Measurements from ENCODE around the gene POMT2.

Gene POMT2

GRCh38 chr14:77276295-77276935 lies 44.3 kb downstream of the POMT2 start:
- intact Hi-C loops (cut with DNase I), result no loop called here
- no peak for DNase-seq

DNA sequence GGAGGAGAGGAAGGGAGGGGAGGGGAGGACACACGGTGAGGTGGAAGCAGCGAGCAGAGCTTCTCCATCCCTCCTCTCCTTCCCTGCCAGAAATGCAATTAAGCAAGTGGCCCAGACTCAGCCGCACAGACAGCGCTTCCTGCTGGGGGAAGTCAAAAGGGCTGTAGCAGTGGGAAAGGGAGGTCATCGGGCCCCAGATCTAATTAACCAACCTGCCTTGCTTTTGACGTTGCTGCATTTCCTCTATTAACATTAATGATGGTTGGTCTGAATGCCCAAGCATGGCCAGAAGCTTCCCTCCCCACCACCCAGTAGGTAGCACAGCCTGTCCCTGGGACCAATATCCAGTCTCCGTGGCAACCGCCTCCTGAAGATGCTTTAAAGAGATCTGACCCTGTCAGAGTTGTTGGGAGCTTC lies 45.1 kb downstream of the POMT2 start:
- intact Hi-C loops (cut with DNase I), result no loop called here
- peak in 1 of 42 donors; percentile 16 for DNase-seq

- intact Hi-C loops (cut with DNase I), result no loop called here
- peak in 4 of 42 donors; percentile 8 to 32 (median 28) for DNase-seq
Observed at GRCh38 chr14:77275041-77275580, 45.6 kb downstream of the POMT2 start.

DNA sequence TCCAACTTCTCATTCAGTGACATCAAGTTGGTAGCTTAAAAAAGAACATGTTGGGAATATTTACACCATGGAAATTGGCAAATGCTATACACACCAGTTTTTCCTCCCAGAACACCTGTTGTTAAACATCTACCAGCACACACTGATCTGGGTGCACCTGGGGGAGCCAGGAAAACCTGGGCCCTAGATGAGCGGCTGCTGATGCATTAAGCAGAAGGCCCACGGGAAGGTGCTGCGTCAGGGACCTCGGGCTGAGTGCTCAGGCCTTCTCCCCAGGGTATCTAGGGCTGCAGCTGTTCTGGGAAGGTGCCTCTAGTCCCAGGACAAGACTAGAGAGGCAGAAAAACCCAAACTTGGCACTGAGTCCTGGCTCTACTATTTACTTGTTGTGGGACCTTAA lies 46.9 kb downstream of the POMT2 start:
- intact Hi-C loops (cut with DNase I), result no loop called here
- DNase-seq, result no peak

DNA sequence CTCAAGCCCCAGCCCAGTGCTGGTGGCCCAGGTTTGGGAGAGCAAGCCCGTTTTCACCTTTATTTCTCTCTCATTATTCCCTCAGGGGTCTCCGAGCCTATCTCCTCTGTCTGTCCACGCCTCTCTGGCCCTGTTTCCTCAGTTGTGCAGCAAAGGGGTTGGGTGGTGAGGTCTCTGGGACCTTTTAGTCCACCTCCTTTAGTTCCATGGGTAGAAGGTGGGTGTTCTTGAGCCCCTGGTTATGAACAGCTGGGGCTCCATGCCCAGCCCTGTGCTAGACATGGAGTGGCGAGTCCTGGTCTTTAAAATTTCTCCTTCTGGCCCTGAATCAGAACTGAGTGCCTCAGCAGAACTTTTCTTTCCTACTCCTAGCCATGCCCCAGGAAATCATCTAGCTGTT lies 48.4 kb downstream of the POMT2 start:
- no peak for DNase-seq
- intact Hi-C loops (cut with DNase I), result no loop called here

DNA sequence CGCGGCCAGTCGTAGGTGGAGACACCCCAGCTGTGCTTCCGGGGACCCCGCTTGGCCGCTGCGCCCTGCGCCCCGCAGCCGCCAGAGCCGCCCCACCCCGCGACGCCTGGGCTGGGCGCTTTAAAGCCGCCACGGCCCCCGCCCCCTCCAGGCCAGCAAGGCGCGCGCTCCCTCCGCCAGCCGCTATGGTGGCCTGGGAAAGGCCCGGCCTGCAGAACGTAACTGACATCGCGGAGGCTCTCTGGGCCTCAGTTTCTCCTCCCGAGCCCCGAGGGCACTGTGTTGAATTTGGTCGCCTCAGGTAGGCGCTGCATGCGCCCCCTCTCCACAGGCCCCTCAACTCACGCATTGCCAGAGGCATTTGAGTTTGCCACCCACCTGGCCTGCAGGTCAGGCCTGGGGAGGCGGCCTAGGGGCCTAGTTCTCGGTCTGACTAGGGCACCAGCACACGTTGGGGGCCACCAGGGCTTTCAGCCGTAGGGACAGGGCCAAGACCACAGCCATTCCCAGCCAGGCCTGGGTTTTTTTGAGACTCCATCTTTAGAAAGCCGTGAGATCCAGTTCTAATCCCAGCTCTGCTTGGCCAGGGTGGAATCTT lies 49.5 kb downstream of the POMT2 start, which contains the start of gene NGB:
NGB (minus strand) TSS at position 94 of the 598 bp plus-strand sequence. CDS start 269 bp downstream, outside the sequence.
- no peak for DNase-seq
- intact Hi-C loops (cut with DNase I), result no loop called here

DNA sequence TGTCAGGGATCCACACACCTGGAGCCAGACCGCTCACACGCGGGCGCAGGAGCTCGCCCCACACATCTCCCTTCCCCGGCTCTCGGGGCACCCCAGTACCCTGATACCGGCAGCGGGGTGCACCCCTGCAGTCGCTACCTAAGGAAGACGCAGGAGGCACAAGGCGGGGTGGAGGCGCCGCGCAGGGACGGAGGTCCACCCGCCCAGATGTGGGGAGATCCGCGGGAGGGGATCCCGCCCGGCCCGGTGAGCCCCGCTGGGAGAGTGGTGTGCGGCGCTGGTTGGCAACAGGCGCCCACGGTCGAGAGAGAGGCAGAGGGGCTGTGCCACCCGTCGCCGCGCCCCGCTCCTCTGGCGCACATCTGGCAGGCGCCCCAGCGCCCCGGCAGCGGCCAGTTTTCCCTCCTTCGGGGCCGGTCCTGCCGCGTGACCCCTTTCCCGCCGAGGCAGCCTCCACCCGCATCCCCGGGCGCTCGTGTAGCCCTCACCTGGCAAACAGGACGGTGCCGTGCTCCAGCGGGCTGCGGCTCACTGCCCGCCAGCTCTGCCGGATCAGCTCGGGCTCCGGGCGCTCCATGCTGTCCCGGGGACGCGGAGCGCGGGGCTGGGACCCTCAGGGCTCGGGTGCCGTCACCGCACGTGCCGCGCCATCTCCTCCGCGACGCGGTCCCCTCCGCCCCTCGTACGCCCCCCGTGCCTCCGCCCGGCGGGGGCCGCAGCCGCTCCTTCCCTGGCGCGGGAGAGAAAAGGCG lies 50.1 kb downstream of the POMT2 start:
- intact Hi-C loops (cut with DNase I), result no loop called here
- DNase-seq, result no peak

- no peak for DNase-seq
- intact Hi-C loops (cut with DNase I), result no loop called here
Observed at GRCh38 chr14:77268989-77269600, 51.6 kb downstream of the POMT2 start.

DNA sequence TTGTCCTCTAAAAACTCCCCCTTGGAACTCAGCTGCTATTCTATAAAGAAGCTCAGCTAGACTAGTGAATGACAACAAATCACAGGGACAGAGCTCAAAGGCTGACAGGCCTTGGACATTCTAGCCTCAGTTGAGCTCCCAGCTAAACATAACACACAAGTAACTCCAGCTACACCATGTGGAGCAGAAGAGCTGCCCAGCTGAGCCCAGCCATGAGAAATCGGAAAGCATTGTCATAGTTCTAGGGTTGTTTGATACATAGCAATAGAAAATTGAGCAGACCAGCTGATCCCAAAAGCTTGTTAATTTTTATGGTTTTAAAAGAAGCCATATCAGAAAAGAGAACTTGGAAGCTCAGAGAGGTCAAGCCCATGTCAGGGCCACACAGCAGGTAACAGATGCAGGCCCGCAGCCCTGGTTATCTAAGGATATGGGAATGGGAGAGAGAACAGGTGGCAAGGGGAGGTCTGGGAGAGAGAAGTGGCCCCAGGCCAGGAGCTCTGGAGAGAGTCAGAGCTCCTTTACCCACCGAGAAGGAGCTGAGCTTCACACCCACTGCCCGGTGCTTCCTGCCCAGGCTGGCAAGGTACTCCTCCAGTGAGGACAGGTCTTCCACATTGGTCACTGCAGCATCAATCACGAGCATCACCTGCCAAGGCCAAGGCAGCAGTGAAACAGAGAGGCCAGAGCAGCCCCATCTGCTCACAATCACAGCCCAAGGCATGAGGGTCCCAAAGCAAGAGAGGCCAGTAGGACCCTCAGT lies 52.6 kb downstream of the POMT2 start:
- intact Hi-C loops (cut with DNase I), result no loop called here
- DNase-seq, result no peak

- intact Hi-C loops (cut with DNase I), result no loop called here
- no peak for DNase-seq
Observed at GRCh38 chr14:77266336-77266735, 54.3 kb downstream of the POMT2 start.

GRCh38 chr14:77265561-77266335 lies 54.9 kb downstream of the POMT2 start:
- intact Hi-C loops (cut with DNase I), result no loop called here
- peak in 5 of 42 donors; percentile 12 to 47 (median 34) for DNase-seq

DNA sequence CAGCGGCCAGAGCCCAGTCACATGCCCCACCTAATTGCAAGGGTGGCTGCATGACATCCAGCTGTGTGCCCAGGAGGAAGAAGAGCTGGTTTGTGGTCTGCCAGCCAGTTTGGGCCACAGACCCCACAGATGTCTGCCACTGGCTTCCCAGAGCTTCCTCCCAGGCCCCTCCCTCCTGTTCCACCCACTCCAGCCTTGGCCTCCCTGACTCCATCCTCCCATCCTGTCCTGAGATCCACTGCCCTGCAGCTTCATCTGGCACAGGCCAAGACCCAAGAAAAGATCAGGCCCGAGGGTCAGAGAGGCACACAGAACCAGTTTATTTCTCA lies 55.5 kb downstream of the POMT2 start:
- intact Hi-C loops (cut with DNase I), result no loop called here
- no peak for DNase-seq

DNA sequence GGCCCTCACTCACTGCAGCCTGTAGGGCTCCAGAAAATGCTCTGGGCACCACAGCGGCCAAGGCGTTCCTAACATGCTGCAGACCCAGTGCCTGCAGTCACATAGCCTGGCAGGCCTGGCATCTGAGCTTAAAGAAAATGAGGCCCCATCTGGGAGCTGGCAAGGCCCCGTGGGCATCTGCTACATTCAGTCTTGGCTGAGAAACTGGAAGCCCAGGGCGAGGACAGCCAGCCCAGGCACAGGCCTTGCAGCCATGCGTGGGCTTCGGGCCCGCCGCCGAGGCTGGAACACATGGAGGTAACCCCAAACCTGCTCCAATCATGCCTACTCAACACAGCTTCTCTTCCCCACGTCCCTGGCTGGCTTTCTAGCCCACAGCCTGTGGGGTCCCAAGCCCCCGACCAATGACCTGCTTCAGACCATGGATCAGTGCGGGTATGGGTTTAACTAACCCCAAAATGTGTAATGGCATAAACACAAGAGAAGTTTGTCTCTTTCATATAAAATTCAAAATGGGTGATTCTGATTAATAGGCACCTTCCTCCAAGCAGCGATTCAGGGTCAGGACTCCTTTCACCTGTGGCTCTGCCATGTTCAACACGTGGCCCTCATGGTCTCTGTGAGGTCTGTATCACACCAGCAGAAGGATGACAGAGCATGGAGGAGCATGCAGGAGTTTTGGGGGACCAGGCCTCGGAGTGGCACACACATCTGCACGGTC lies 56.1 kb downstream of the POMT2 start:
- intact Hi-C loops (cut with DNase I), result no loop called here
- peak in 2 of 42 donors; percentile 13 to 18 for DNase-seq

DNA sequence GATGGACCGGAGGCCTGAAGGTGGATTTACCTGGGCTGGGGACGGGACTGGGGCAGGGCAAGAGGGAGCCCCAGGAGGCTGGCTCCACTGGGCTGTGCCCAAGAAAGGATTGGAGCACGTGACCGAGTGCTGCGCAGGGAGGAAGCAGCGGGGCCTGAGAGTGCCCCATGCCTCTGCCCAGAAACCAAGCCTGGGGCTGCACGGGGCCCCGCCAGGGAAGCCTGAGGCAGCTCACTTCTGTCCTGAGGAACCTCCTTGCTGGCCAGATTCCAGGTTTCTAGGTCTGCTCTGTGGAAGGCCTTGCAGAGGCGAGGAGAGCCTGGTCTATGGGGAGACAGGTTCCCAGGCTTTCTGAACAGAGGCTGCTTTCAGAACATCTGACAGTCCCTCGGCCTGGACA lies 60.1 kb downstream of the POMT2 start:
- intact Hi-C loops (cut with DNase I), result no loop called here
- peak in 20 of 42 donors; percentile 17 to 51 (median 30) for DNase-seq

DNA sequence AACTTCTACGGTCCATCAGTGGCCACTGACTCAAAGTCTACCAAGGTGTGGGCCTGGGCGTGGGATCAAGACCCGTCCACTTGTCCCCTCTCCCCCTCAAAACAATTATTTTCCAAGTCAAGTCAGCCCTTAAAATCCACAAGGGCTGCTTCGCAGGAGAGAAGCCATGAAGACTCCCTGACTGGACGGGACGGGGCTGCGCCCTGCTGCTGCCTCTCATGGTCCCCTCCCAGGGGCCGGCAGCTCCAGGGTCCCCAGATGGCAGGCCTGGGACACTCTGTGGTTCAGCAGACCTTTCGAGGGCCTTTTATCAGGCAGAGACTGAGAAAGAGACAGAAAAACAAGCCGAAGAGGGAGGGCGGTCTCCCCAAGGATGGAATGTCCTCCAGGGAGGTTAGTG lies 60.5 kb downstream of the POMT2 start:
- intact Hi-C loops (cut with DNase I), result no loop called here
- no peak for DNase-seq

DNA sequence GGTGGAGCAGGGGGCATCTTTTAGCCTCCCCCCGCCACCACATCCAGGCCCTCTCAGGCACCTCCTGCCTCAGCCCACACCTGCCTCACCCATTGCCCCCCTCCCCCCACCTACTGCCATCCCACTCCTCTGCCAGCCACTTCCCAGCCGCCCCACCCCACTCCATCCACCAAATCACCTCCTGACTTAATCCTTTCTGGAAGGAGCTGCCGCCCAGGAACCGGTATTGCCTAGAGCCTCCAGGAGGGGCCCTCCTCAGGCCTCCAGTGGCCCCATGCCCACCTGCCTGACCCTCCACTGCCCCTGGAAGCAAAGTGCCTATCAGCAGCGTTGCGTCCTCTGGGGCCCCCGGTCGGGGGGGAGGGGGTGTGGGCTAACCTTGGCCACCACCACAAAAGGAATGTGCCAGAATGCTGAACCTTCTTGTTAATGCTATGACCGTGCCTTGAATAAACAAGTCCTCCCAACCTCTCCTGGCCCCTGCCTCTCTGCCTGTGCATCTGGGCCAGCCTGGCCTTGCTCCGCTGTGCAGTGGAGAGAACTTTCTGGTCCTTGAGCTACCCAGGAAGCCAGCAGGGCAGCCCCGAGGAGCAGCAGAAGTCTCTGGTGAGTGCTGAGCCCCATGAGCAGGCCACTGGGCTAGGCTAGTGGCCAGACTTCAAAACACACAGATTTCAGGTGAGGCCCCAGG lies 61.5 kb downstream of the POMT2 start:
- intact Hi-C loops (cut with DNase I), result no loop called here
- DNase-seq, result no peak

DNA sequence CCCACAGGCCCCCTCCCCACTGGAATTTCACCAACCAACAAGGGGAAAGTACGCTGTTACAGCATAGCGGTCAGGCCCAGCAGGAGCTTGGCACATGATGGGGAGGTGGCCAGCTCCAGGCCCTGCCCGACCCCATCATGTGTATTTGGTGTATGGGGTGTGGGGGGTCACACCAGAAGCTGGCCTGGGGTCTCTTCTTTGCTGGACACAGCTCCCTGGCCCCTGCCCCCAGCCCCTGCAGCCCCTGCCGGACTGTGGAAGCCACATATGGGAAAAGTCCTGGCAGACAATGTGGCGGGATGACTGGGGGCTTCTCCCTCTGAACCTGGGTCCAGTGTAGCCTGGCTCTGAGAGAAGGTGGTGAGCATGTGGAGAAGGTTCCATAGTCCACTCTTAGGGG lies 62.1 kb downstream of the POMT2 start:
- intact Hi-C loops (cut with DNase I), result no loop called here
- DNase-seq, result no peak
